CD4-positive, alpha-beta T cell (primary cell): Measurements from ENCODE around the gene TENM4. TPM values are rescaled to one million over a fixed set of nuclear protein-coding genes. Genes with fewer than 3 reads are reported as not detected.

Experiments
- ATAC-seq: fragments of 200-7000 bp; cut with Tn5 transposase; one replicate; pipeline ENCODE4 v1.10.0; 2022; ENCODE audit warnings: mild to moderate bottlenecking; ENCODE audit not compliant: poor library complexity
- CTCF ChIA-PET: fragments of 350-600 bp; sonication (Branson Sonifier 250); formaldehyde crosslinking; loops from one replicate; lab custom pipeline; 2021; ENCODE audit warnings: antibody characterized with exemption, inconsistent platforms; lab: Charles Lee
- POLR2A ChIA-PET: fragments of 350-600 bp; sonication (Branson Sonifier 250); formaldehyde crosslinking; loops from one replicate; lab custom pipeline; 2021; ENCODE audit warnings: antibody characterized with exemption, inconsistent platforms; lab: Charles Lee
- DNase-seq, 14 experiments: peaks; one replicate each; pipeline ENCODE4 v3.0.0-alpha.2; 2013 to 2020; ENCODE audit warnings: mixed read lengths in 2 of 14
- H3K27ac ChIP-seq, 2 donors: one replicate each; pipeline versions ENCODE4 v1.5.1 to v1.7.0; 2013; ENCODE audit warnings: low read length in 2 of 2, low read depth in 1 of 2, mild to moderate bottlenecking in 1 of 2
- H3K27me3 ChIP-seq, 2 experiments: 1 replicate in 1 of 2; 2 replicates in 1 of 2; pipeline versions ENCODE4 v1.6.1 to v1.7.0; 2013; ENCODE audit warnings: low read length in 2 of 2, control low read depth in 1 of 2, mild to moderate bottlenecking in 1 of 2, moderate library complexity in 1 of 2; ENCODE audit not compliant: insufficient read depth in 2 of 2, control insufficient read depth in 1 of 2
- H3K36me3 ChIP-seq: one replicate; pipeline ENCODE4 v1.6.1; 2013; ENCODE audit warnings: low read length, control low read depth; ENCODE audit not compliant: insufficient read depth
- H3K4me1 ChIP-seq: one replicate; pipeline ENCODE4 v1.6.1; 2013; ENCODE audit warnings: low read length, control low read depth; ENCODE audit not compliant: insufficient read depth
- H3K4me3 ChIP-seq: one replicate; pipeline ENCODE4 v1.5.1; 2013; ENCODE audit warnings: mild to moderate bottlenecking, low read length, moderate library complexity
- H3K9me3 ChIP-seq, 2 experiments: 1 replicate in 1 of 2; 2 replicates in 1 of 2; pipeline versions ENCODE4 v1.6.1 to v1.7.0; 2013; ENCODE audit warnings: low read length in 2 of 2, mild to moderate bottlenecking in 2 of 2, control low read depth in 1 of 2, moderate library complexity in 1 of 2; ENCODE audit not compliant: control insufficient read depth in 1 of 2, insufficient read depth in 1 of 2
- H3K27ac Mint-ChIP-seq: one replicate; pipeline ENCODE4 v1.8.0; 2020; ENCODE audit warnings: mixed read lengths
- H3K27me3 Mint-ChIP-seq: one replicate; pipeline ENCODE4 v1.8.0; 2021; ENCODE audit warnings: mixed read lengths
- H3K36me3 Mint-ChIP-seq: one replicate; pipeline ENCODE4 v1.8.0; 2021; ENCODE audit warnings: low read depth, mixed read lengths
- H3K4me1 Mint-ChIP-seq: one replicate; pipeline ENCODE4 v1.8.0; 2021; ENCODE audit warnings: low read depth, mixed read lengths
- H3K4me3 Mint-ChIP-seq: one replicate; pipeline ENCODE4 v1.8.0; 2020; ENCODE audit warnings: mild to moderate bottlenecking, mixed read lengths
- H3K9me3 Mint-ChIP-seq: one replicate; pipeline ENCODE4 v1.8.0; 2020; ENCODE audit warnings: mixed read lengths
- intact Hi-C, 2 experiments: fragments of 100-400 bp; cut with DNase I in 1 of 2; cut with micrococcal nuclease in 1 of 2; formaldehyde crosslinking; loops; one replicate each; pipeline versions ENCODE4 v1.15.1 to v1.9.0; 2023 to 2025; cut with DNase I, micrococcal nuclease
- total RNA-seq, 174 experiments: library from RNA in 2 of 174; stranded (reverse) in 2 of 174; gene quantifications; one replicate each; pipeline ENCODE4 v1.2.3 and lab custom pipeline; 2021 to 2026
- TF ChIP-seq, protein P1 (sequence below): fragments of 200-600 bp; IDR thresholded peaks from one replicate; pipeline ENCODE4 v1.8.0; 2022; ENCODE audit warnings: antibody characterized with exemption, mild to moderate bottlenecking

Gene TENM4
- total RNA-seq, 2 experiments from 2014 or later: 0.22 to 0.31 TPM

DNA sequence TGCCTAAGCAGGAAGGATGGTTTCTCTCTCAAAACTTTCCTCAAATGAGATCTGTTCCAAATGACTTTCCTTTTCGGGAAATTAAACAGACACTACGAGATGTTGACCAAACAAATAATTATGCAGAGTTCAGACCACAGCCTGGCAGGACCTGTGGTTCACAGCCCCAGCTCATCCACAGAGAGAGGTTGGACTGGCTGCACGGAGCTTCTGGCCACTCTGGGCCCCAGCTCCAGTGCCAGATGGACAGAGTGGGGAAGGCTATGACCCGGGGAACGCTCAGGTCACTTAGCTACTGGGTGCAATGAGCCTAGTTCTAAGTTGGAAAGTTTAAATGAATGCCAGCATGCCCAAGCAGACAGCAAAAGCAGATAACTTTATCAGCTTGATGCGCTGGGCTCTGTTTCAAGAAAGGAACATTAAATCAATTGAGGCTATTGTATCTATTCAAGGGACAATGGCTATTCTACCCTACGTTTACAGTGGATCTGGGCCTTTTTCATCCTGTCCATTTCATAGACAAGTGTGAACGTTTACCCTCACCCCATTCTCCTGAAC lies 710.5 kb downstream of the TENM4 start:
- H3K27ac Mint-ChIP-seq: no peak overlapping the region
- POLR2A ChIA-PET: no interaction called here
- intact Hi-C loops: no loop called here

DNA sequence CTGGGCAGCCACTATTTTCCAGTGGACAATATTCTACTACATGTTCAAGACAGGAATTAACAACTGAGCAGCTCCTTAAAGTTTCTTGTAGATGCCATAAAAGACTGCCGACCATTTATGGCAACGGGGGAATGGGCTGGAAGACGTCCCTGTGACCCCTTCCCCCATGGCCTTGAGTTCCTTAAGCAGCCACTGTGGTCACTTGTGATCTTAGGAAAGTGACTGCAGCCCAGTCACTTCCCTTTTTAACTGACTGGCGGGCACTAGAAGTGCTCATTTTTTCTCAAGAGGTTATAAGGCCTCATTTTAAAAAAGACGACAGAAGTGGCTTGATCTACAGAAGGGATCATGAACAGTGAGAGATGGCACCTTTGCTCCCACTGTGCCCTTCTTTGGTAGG lies 713.0 kb downstream of the TENM4 start:
- Mint-ChIP-seq H3K36me3 (no peaks in the 10 kb centered on the region), H3K4me1 (no peaks in the 10 kb centered on the region), H3K4me3 (no peak overlapping the region), H3K27me3 (peaks cover 31% of the 10 kb centered on the region), H3K27ac (no peak overlapping the region), H3K9me3 (no peaks in the 10 kb centered on the region)
- intact Hi-C loops: no loop called here
- no peak for DNase-seq
- no peak for ATAC-seq
- Histone ChIP-seq H3K4me3 (no peak overlapping the region), H3K9me3 (no peaks in the 10 kb centered on the region), H3K27me3 (peaks cover 0 to 9% of the 10 kb centered on the region in 2 experiments), H3K27ac (no peak overlapping the region), H3K36me3 (no peaks in the 10 kb centered on the region), H3K4me1 (no peaks in the 10 kb centered on the region)
- TF ChIP-seq, protein P1, sequence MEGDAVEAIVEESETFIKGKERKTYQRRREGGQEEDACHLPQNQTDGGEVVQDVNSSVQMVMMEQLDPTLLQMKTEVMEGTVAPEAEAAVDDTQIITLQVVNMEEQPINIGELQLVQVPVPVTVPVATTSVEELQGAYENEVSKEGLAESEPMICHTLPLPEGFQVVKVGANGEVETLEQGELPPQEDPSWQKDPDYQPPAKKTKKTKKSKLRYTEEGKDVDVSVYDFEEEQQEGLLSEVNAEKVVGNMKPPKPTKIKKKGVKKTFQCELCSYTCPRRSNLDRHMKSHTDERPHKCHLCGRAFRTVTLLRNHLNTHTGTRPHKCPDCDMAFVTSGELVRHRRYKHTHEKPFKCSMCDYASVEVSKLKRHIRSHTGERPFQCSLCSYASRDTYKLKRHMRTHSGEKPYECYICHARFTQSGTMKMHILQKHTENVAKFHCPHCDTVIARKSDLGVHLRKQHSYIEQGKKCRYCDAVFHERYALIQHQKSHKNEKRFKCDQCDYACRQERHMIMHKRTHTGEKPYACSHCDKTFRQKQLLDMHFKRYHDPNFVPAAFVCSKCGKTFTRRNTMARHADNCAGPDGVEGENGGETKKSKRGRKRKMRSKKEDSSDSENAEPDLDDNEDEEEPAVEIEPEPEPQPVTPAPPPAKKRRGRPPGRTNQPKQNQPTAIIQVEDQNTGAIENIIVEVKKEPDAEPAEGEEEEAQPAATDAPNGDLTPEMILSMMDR: no peak
- ChIA-PET CTCF (no interaction called here), POLR2A (no interaction called here)

More for the DNA sequence above, 710.5 kb downstream of the TENM4 start:
- Mint-ChIP-seq H3K36me3 (no peaks in the 10 kb centered on the region), H3K4me1 (no peaks in the 10 kb centered on the region), H3K4me3 (no peak overlapping the region), H3K27me3 (peaks cover 14% of the 10 kb centered on the region), H3K9me3 (no peaks in the 10 kb centered on the region)
- Histone ChIP-seq H3K9me3 (no peaks in the 10 kb centered on the region), H3K36me3 (no peaks in the 10 kb centered on the region), H3K4me3 (no peak overlapping the region), H3K27me3 (peaks cover 0 to 6% of the 10 kb centered on the region in 2 experiments), H3K4me1 (no peaks in the 10 kb centered on the region), H3K27ac (no peak overlapping the region)
- DNase-seq (no peak), ATAC-seq (no peak)
- TF ChIP-seq, protein P1: no peak
- CTCF ChIA-PET: no interaction called here

GRCh38 chr11:78725200-78725599 lies 715.6 kb downstream of the TENM4 start:
- no peaks in the 10 kb centered on the region for H3K4me1 ChIP-seq
- Mint-ChIP-seq H3K27ac (no peak overlapping the region), H3K4me3 (no peak overlapping the region), H3K9me3 (no peaks in the 10 kb centered on the region), H3K36me3 (no peaks in the 10 kb centered on the region), H3K27me3 (peaks cover 36% of the 10 kb centered on the region), H3K4me1 (no peaks in the 10 kb centered on the region)
- H3K27me3 ChIP-seq: peaks cover 0 to 8% of the 10 kb centered on the region in 2 experiments
- no peak for DNase-seq
- no peak for ATAC-seq
- TF ChIP-seq, protein P1: no peak
- ChIA-PET POLR2A (no interaction called here), CTCF (no interaction called here)
- H3K9me3 ChIP-seq: no peaks in the 10 kb centered on the region
- no peak overlapping the region for H3K27ac ChIP-seq
- intact Hi-C loops: no loop called here
- no peak overlapping the region for H3K4me3 ChIP-seq
- H3K36me3 ChIP-seq: no peaks in the 10 kb centered on the region
